Measurements from ENCODE around the gene KIF4A. TPM values are rescaled to one million over a fixed set of nuclear protein-coding genes. Genes with fewer than 3 reads are reported as not detected.
A peak's percentile ranks its signal among the peaks of the same experiment; 100 is the strongest.
"Not testable (repeated sequence)": the region's sequence is repeated elsewhere in the genome, so short reads cannot be mapped to it uniquely, and the experiment has no call there.

The KIF4A gene
- total RNA-seq, 1 experiment from 2014 or later: 34.0 TPM

DNA sequence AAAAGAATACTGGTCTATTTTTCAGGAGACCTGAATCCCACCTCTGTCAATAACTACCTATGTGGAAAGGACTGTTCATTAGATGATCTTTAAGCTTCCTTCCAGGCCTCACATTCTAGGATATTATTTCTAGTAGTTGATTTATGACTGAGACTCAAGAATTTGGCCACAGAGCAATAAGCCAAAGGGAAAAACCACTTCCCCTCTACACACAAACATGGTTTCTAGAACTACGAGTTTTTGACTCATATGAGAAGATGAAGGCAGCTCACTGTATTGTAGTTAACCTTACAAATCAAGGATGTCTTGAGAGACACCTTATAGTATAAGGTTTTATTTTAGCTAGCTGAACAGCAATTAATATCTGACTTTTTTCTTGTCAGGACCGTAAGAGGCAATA lies 96.3 kb downstream of the KIF4A start:
- DNase-seq (ENCODE audit: extremely low read depth, low read depth): no peak

GRCh38 chrX:70398899-70399298 lies 109.0 kb downstream of the KIF4A start:
- no peak for DNase-seq (ENCODE audit: extremely low read depth, low read depth)

DNA sequence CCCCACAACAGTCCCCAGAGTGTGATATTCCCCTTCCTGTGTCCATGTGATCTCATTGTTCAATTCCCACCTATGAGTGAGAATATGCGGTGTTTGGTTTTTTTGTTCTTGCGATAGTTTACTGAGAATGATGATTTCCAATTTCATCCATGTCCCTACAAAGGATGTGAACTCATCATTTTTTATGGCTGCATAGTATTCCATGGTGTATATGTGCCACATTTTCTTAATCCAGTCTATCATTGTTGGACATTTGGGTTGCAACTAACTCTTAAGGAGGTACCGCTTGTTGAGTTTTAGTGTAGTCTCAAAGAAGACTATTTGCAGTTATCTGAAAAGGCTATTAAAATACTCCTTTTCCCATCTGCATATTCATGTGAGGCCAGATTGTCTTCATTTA lies 110.3 kb downstream of the KIF4A start:
- DNase-seq (ENCODE audit: extremely low read depth, low read depth): not testable (repeated sequence)

GRCh38 chrX:70402721-70403120 lies 112.8 kb downstream of the KIF4A start:
- DNase-seq (ENCODE audit: extremely low read depth, low read depth): no peak

DNA sequence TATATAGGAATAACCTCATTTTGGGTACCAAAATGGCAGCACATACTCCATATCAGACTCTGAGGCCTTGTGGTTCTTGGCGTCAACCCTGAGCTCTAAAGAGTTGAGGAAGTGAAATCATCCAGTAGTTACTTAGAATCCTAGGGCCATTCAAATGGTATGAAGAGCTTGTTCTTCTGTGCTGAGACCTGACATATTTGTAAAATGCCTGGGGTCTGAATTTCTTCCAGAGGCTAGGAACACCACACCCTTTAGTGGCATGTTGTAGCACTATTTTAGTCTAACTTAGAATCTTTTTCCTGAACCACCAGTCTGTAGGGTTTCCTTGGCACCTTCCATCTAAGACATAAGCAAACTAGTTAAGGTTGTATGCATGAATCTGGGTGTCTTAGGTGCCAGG lies 115.1 kb downstream of the KIF4A start:
- DNase-seq (ENCODE audit: extremely low read depth, low read depth): no peak

DNA sequence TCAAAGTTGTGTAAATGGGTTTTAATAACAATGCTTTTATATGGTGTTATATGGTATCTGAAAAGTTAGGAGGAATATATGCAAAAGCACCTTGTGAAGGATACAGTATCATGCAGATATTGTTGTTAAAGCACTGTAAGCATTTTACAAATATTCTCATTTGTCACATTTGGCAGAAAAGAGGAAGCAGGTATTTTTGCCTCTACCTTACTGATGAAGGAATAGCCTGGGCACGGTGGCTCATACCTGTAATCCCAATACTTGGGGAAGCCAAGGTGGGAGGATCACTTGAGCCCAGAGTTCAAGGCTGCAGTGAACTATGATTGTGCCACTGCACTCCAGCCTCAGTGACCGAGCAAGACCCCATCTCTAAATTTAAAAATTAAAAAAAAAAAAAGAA lies 121.0 kb downstream of the KIF4A start:
- DNase-seq (ENCODE audit: extremely low read depth, low read depth): no peak

DNA sequence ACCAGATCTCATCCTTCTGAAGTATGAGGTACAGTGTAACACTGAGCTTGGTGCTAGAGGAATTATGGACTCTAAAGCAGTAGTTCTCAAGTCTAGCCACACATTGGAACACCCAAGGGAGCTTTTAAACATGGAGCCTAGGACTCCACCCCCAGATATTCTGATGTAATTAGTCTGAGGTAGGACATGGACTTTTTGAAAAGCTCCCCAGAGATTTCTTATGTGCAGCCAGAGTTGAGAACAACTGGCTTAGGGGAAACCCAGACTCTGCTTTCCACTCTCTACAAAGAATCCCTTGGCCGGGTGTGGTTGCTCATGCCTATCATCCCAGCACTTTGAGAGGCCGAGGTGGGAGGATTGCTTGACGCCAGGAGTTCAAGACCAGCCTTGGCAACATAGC lies 121.6 kb downstream of the KIF4A start:
- no peak for DNase-seq (ENCODE audit: extremely low read depth, low read depth)

- no peak for DNase-seq (ENCODE audit: extremely low read depth, low read depth)
Observed at GRCh38 chrX:70421618-70422017, 131.7 kb downstream of the KIF4A start.

GRCh38 chrX:70422851-70423341 lies 133.0 kb downstream of the KIF4A start, which contains the start of gene GDPD2:
GDPD2 (plus strand) TSS chrX:70423314; CDS start chrX:70424985, 1,671 bp downstream.
- peak; percentile 34 for DNase-seq (ENCODE audit: extremely low read depth, low read depth)

DNA sequence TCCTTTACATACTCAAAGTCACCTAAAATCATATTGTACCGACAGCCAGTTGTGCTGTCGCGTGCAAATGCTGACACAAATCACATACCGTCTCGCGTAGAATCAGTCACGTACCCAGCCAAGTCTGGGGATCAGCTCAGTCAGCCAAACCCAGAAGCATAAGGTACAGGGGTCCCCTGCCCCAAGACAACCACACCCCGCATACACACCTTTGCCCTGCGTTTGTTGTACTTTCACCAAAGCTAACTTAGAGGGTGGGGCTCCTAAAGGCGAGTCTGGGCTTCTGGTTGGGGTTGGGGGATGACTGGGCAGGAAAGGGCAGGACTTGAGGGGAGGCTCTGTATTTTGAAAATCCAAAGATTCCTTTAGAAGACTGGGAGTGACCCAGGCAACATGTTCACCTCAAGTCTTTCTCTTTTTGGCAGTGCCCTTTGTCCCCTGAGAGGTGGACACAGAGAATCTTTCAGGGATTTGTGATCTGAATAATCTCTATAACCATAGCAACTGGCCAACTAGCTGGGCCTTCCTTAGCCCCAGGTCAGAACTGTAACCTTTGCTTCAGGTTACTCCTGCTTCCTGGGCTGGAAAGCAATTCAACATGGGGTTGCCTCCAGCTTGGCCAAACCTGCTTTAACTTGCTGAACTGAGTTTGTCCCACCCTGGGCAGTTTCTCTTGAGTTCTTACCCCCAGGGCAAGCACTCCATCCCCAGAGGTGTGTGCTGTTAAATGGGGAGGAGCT lies 134.2 kb downstream of the KIF4A start:
- no peak for DNase-seq (ENCODE audit: extremely low read depth, low read depth)

DNA sequence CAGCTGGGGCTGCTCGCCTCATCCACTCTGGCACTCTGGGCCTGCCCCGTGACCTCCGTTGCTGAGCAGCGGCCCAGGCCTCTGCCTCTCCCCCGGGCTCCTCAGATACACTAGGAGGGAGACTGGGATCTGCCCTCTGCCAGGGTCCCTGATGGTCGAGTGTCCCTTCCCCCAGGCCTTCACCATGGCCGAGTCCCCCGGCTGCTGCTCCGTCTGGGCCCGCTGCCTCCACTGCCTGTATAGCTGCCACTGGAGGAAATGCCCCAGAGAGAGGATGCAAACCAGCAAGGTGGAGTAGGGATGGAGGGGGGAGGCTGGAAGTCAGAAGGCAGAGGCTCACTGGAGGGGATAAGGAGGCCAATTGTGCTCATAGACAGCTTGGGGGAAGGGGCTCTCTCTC lies 134.9 kb downstream of the KIF4A start:
- no peak for DNase-seq (ENCODE audit: extremely low read depth, low read depth)

DNA sequence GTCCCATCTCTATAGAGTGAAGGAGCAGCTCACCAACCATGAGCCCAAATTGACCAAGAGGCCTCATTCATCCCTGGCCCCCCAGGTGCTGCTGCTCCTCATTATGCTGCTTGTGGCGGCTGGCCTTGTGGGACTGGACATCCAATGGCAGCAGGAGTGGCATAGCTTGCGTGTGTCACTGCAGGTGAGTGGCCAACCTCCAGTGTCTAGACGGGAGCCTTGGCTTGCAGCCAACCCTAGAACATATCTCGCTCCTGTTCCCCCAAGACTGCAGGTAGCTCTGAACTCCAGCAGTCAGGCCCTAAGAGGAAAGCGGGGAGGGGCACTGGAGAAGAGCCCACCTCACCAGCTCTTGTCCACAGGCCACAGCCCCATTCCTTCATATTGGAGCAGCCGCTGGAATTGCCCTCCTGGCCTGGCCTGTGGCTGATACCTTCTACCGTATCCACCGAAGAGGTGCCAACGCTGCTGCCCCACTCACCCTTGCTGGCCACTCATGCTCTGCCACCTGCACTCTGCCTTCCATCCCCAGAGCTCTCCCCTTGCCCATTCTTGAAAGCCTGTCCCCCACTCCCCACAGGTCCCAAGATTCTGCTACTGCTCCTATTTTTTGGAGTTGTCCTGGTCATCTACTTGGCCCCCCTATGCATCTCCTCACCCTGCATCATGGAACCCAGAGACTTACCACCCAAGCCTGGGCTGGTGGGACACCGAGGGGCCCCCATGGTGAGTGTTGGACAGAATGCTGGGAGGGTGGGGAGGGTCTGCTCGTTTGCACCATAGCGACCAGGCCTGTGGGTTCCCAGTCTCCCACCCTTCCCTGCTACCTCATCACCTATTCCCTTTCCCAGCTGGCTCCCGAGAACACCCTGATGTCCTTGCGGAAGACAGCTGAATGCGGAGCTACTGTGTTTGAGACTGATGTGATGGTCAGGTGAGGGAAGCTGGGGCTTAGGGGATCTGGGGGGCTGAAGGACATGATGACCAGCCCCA lies 136.7 kb downstream of the KIF4A start:
- no peak for DNase-seq (ENCODE audit: extremely low read depth, low read depth)

GRCh38 chrX:70427365-70427764 lies 137.5 kb downstream of the KIF4A start:
- no peak for DNase-seq (ENCODE audit: extremely low read depth, low read depth)

DNA sequence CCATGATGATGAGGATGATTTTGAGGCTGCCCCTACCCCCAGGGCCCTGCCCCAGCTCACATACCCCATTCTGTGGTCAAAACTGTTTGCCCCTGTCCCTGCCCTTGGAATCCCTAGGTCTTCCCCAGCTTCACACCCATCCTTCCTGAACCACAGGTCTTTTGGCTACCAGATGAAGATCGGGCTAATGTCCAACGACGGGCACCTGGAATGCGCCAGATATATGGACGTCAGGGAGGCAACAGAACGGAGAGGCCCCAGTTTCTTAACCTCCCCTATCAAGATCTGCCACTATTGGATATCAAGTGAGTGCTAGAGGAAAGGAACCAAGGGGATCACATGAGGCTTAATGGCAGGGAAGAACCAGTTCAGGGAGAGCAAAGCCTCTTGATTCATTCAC lies 139.9 kb downstream of the KIF4A start:
- no peak for DNase-seq (ENCODE audit: extremely low read depth, low read depth)

DNA sequence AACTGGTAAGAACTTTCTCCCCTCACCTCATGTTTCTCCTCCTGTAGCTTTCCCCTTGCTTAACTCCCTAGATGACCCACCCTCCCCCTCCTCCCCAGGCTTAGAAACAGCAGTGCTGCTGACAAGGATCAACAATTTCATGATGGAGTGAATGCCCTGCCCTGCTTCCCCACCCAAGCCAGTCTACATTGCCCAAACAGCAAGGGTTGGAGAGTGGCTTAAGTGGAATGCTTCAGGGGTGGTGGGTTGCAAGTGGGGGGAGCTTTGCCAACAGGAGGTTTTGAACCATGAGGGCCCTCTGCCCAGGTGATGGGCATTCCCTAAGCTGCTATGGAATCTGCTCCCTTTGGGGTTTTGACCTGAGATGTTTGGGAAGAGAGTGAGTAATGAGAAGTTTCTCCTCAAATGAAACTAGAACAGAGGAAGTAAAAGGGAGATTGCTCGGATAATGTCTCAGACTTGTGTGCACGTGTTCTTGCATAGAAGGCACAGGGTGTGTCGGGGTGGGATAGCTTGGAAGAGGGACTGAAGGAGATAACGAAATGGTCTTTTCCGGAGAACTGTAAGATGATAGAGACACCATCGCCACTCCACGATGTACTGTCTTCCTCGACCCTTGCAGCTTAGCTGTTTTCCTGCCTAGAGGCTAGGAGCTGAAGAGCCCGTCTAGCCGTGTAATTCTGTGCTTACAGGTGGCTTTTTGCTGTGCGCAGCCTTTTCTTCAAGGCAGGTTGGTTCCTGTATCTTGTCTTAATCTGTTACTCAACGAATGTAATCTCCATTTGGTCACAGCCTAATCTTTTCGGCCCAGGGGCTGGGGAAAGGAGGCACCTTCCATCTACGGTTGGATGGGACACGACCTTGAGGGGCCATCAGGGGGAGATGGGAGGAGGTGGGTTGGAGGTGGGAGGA lies 143.3 kb downstream of the KIF4A start:
- DNase-seq (ENCODE audit: extremely low read depth, low read depth): no peak

GRCh38 chrX:70433848-70434351 lies 144.0 kb downstream of the KIF4A start:
- peak; percentile 60 for DNase-seq (ENCODE audit: extremely low read depth, low read depth)

GRCh38 chrX:70434352-70434866 lies 144.5 kb downstream of the KIF4A start:
- DNase-seq (ENCODE audit: extremely low read depth, low read depth): peak; percentile 84

DNA sequence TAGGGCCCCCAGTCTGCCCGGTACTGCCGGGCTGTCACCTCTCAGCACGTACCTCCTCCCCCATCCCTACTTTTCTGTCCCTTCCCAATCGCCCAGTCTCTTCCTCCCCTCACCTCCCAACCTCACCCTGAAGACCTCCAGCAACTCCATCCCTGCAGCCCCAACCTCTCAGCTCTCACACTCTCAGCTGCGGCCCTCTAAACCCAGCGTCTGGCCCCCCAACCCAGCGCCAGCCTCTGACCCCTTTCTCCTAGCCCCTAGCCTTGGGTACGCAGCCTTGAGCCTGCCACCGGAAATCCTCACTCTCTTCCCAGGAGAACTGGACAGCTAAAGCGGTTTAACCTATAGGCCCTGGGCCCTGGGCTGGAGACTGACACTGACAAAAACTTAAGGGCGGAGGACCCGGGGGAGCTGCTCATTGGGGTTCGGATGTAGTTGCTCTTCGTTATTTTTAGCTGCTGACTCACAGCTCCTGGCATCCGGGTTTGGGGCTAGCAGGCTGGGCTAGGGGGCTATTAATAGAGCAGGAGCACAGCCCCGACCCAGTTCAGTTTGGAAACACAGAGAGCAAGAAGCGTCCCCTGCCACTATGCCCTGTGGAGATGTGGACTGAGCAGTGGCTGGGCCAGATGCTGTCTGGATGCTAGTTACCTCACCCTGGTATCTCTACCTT lies 145.1 kb downstream of the KIF4A start:
- no peak for DNase-seq (ENCODE audit: extremely low read depth, low read depth)

- DNase-seq (ENCODE audit: extremely low read depth, low read depth): no peak
Observed at GRCh38 chrX:70436343-70436742, 146.4 kb downstream of the KIF4A start.
